Measurements from ENCODE around the gene BRIP1.
"Not testable (repeated sequence)": the region's sequence is repeated elsewhere in the genome, so short reads cannot be mapped to it uniquely, and the experiment has no call there.

BRIP1 gene

DNA sequence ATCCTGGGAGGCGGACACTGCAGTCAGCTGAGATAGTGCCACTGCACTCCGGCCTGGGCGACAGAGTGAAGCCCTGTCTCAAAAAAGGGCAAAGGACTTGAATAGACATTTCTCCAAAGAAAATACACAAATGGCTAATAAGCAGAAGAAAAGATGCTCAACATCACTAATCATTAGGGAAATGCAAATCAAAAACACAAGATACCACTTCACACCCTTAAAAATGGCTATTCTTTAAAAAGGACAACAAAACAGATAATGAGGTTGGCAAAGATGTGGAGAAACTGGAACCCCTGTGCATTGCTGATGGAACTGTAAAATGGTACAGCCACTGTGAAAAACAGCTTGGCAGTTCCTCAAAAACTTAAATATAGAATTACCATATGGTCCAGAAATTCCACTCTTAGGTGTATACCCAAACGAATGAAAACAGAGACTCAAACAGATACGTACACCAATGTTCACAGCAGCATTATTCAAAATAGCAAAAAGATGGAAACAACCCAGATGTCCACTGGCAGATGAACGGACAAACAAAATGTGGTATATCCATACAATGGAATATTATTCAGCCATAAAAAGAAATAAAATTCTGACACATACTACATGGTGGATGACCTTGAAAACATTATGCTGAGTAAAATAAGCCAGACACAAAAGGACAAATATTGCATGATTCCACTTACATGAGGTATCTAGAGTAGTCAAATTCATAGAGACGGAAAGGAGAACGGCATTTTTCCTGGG, 35.5 kb downstream of the BRIP1 start:
- DNase-seq (ENCODE audit: low spot score), result no peak

DNA sequence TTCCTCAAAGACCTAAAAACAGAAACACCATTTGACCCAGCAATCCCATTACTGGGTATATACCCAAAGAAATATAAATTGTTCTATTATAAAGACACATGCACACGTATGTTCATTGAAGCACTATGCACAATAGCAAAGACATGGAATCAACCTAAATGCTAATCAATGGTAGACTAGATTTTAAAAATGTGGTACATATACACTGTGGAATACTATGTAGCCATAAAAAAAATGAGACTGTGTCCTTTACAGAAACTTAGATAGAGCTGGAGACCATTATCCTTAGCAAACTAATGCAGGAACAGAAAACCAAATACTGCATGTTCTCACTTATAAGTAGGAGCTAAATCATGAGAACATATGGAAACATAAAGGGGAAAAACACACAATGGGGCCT, 36.5 kb downstream of the BRIP1 start:
- DNase-seq (ENCODE audit: low spot score), result not testable (repeated sequence)

DNA sequence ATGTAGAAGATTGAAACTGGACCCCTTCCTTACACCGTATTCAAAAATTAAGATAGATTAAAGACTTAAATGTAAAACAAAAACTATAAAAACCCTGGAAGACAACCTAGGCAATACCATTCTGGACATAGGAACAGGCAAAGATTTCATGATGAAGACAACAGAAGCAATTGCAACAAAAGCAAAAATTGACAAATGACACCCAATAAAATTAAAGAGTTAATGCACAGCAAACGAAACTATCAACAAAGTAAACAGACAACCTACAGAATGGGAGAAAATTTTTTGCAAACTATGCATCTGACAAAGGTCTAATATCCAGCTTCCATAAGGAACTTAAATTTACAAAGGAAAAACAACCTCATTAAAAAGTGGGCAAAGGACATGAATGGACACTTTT, 37.1 kb downstream of the BRIP1 start:
- DNase-seq (ENCODE audit: low spot score), result not testable (repeated sequence)

DNA sequence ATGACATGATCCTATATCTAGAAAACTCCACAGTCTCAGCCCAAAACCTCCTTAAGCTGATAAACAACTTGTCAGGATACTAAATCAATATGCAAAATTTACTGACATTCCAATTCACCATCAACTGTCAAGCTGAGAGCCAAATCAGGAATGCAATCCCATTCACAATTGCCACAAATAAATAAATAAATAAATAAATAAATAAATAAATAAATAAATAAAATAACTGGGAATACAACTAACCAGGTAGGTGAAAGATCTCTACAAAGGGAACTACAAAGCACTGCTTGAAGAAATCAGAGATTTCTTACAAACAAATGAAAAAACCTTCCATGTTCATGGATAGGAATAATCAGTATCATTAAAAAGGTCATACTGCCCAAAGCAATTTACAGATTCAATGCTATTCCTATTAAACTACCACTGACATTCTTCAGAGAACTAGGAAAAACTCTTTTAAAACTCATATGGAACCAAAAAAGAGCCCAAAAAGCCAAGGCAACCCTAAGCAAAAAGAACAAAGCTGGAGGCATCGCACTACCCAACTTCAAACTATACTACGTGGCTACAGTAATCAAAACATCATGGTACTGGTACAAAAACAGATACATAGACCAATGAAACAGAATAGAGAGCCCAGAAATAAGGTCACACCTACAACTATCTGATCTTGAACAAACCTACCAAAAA, 37.7 kb downstream of the BRIP1 start:
- no peak for DNase-seq (ENCODE audit: low spot score)

DNA sequence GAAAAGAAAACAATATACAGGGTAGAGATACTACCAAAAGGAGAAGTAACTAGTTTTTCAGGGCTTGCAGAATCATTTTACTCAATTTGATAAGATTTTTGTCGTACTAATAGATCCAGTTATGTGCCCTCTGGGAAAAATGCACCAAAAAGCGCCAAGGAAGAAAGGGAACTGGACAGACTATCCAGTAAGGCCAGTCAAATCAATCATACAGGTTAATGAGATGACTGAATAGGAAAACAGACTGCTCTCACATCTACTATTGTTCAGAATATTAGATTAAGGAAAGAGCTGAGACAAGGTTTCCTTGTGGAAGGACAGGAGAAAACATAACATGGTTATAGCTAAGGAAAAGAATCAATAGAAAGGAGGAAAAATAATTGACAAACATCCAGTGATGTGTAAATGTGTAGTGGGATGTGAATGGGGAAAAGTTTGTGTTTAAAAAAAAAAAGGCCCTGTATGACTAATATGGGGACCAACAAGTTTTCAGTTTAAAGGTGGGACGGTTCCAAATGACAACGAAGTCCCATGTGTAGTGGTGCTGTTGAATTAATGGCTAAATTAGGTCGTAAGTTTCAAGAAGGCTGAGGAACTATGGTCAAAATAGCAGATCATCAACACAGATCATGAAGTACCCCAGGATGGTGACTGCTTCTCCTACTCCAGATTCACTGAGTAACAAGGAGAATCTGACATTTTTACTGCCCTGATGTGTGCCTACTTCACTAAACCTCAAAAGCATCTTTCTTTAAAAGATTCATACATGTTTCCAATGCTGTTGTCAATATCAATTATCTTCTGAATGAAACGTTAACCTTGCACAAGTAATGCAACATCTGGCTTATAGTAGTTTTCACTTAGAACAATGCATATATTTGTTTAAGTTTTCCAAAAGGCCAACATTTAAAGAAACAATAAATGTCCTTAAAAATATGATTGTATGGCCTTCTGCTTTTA, 40.7 kb downstream of the BRIP1 start:
- DNase-seq (ENCODE audit: low spot score), result no peak

DNA sequence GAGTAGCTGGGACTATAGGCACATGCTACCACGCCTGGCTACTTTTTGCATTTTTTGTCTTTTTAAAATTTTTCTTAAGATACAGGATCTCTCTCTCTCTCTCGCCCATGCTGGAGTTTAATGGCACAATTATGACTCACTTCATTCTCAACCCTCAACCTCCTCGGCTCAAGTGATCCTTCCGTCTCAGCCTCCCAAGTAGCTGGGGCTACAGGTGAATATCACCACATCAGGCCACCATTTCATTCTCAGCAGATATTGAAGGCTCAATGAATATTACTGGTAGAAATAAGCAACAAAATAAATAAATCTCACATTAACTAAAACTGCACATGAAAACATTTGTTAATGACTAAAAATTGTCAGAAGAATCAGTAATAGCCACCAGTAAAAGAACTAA, 41.7 kb downstream of the BRIP1 start:
- DNase-seq (ENCODE audit: low spot score), result no peak

DNA sequence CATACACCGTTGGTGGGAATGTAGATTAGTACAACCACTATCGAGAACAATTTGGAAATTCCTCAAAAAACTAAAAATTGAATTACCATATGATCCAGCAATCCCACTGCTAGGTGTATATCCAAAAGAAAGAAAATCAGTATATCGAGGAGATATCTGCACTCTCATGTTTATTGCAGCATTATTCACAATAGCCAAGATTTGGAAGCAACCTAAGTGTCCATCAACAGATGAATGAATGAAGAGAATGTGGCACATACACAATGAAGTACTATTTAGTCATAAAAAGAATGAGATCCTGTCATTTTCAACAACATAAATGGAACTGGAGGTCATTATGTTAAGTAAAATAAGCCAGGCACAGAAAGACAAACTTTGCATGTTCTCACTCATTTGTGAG, 44.1 kb downstream of the BRIP1 start:
- not testable (repeated sequence) for DNase-seq (ENCODE audit: low spot score)

DNA sequence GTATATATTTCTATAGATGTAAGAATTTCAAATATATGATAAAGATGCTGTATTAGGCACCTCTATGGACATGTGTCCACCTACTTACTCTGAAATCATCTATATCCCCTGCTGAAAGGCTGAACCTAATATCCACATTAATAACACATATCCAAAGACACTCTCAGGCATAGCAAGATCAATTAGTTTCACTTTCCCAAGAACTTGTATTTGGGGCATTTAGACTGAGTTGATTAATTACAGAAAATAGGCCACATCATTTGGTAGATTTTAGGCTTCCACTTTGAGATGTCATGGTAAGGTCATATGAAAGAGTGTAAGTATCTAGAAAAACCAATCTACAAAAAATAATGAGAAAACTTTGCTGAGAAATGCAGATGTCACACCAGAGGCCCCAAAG, 45.1 kb downstream of the BRIP1 start:
- DNase-seq (ENCODE audit: low spot score), result no peak

DNA sequence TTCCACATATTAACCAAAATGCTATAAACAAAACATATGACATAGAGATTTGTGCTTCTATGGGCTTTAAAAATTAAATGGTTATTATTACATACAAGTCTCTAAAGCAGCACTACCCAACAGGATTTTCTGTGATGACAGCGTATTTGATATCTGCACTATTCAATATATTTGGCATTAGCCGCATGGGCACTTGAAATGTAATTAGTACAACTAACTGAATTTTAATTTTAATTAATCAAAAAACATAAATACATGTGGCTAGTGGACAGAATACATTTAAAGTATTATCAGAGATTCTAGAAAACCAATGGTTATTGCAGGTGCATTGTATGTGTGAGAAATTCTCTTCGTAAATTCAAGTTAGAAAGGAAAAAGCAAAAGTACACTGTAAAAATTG, 45.9 kb downstream of the BRIP1 start:
- DNase-seq (ENCODE audit: low spot score), result no peak

DNA sequence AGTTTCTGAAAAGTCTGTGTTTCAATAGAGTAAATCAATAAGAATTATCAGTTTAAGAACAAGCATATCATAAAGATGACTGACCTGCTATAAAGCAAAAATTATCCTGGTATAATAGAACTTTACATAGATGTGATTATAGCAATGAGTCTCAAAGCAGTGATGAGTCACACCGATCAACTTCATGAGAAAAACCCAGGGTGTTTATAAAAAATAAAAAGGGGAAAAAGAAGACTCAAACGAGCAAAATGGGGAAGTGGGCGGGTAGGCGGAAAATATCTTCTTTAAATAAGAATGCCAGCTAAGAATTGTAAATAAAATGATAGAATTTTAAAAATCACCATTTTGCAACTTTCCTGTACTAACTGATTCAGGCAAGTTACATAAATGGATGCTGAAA, 46.8 kb downstream of the BRIP1 start:
- DNase-seq (ENCODE audit: low spot score), result no peak

DNA sequence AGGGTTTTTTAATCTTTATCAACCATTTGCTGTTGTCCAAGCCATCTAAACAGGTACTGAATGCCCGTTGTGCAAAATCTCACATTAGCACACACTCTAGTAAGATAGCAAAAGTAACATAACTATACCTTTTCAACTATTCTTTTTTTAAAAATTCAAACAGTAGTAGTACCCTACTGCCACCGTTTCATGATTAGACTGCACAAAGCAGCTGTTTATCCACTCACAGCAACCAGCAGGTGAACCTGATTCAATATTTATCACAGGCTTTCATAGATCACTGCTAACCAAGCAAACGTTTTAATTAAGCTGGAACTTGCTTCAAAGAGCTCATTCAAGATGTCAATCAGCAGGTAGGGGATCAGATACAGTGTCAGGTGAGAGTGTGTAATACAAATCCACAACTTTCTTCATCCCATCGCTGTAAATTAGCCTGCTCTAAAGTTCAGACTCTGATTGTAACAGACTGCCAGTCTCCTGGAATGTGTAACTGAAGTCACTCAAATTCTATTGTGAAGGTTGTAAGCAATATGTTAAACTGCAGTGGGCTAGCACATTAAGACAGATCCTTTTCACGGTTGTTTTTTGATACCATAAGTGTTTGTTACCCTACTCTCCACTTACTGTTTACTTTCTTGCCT, 47.3 kb downstream of the BRIP1 start:
- no peak for DNase-seq (ENCODE audit: low spot score)

DNA sequence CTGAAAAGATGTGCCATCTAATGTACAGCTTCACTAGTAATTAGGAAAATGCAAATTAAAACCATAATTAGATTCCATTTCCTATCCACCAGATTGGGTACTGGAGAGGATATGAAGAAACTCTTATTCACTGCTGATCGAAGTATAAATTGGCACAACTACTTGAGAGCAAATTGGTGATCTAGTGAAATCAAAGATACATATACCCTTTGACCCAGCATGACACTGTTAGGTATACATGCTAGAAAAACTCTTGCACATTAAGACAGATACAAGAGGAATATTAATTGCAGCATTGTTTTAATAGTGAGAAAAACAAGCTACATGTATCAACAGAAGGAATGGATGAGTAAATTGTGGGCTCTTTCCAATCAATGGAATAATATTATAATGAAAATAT, 48.8 kb downstream of the BRIP1 start:
- DNase-seq (ENCODE audit: low spot score), result no peak

DNA sequence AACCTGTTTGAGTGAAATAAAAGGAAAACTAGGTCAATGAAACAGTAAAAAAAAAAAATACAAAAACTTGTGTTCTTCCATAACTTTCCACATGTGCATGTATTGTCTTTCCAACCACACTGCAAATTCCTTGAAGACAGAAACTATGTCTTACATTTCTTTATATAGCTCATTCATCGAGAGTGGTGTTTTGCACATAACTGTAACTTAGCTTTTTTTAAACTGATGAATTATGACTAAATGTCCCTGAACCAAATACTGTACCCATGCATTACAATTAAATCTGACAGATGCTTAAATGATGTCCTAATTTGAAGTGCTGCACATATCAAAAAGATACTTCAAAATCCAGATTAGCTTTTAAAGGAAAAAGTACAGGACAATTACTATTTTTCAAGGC, 50.1 kb downstream of the BRIP1 start:
- DNase-seq (ENCODE audit: low spot score), result peak; percentile 9

DNA sequence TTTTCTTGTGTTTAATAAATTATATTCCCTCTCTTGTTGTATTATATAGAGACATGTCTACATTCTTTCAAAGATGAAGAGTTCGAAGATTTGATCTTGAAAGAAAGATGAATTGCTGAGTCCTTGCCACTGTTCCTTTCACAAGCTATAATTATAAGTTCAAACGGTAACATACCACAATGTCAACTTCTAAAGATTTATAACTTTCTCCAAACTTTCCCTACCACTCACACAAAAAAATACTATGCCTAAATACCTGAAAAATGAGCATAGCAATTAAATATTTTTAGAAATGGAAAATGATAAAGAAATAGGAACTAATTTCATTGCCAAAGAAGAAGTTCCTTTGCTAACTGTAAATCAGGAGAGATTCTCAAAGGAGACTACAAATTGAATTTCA, 50.6 kb downstream of the BRIP1 start:
- DNase-seq (ENCODE audit: low spot score), result no peak

DNA sequence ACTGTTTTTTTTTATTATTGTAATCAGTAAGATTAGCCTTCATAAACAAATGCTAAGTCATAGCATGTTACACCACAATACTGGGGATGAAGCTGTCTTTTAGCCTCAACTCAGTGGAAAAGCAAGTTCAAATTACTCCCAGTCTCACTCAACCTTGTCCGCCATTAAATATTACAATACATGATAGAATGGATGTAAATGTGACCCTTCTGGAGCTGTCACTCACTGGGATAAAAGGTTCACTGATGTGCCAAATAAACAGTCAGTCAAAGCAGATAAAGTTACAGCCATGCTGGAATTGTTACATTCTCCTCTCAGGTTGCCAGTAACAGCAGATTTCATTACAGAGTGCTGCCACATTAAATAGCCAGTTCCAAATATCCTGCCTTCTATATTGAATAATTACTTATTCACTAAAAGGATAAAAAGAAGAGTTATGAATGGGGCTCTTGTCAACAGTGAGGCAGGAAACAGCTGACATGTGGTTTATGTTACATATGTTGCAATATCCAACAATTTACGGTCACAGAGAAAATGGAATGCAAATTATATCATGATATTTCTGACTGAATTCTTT, 53.4 kb downstream of the BRIP1 start:
- DNase-seq (ENCODE audit: low spot score), result peak; percentile 50

DNA sequence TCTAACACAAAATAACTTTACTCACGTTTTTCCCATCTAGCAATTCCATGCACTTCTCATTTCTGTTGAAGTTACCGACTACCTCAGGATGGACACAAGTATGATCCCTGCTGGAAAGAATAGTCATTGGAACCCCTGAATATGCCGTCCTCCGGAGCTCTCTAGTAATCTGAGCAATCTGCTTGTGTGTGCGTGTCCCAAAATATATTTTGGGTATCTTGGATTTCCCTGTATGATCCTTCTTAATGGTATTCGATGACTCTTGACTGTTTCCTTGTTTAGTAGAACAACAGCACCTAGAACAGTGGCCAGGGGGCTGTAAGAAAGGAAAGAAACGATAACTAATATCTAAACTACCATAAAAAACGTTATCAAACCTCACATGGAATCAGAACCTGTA, 54.9 kb downstream of the BRIP1 start:
- DNase-seq (ENCODE audit: low spot score), result no peak

DNA sequence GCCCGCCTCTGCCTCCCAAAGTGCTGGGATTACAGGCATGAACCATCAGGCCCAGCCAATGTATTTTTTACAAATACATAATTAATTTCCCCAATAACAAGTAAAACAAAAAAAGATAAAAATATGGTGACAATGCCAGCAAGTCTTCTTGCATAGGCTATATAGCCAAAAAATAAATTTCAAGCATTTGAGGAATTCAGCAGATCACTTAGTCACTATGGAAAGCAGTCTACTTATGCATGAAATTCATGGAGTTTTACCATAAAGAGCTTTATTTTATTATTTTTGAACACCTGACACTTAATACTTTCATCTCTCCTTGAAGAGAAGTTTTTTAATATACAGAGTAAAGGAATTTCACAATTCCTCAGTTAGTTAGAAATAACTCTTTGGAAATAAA, 56.4 kb downstream of the BRIP1 start:
- no peak for DNase-seq (ENCODE audit: low spot score)

DNA sequence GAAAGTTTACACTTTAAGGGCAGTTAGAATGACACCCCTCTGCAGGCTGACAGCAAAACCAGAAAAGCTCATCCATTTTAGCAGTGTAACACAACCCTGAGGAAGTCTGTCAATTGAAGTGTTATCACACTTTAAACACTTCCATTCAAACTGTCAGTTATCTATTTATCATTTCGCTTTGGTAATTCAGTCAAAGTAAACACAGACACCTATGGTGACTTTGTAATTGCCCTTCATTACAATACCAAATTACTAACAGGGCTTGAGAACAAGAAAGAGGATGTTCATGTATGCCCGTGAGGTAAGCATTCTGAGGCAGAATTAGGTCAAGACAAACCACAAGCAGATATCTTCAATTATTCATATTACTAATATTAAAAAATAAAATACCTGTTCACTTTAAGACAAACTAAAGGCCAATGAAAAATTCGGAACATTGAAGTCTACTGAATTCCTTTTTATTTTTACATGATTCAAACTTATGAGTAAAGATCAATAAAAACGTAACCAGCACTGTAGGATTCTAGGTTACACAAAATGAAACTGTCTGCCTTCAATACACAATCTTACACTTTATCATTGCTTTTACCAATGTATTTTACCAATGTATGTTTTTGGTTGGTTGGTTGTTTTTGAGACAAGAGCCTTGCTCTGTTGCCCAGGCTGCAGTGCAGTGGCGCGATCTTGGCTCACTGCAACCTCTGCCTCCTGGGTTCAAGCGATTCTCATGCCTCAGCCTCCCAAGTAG, 57.1 kb downstream of the BRIP1 start:
- no peak for DNase-seq (ENCODE audit: low spot score)

DNA sequence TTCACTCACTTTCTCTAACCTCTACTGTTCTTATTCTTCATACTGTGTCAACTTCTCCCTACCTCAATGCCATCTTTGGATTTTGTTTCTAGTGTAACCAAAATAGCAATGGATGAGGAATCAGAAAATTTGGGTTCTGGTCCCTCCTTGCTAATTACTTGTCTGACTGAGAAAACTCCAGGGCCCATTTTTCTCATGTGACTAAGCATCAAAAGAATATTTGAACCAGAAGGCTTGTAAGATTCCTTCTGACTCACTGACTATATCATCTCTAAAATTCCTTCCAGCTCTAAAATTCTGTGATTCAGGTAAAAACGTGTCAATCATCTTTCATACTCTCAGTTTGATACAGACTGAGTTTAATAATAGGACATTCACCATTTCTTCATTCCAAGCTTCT, 57.9 kb downstream of the BRIP1 start:
- peak; percentile 39 for DNase-seq (ENCODE audit: low spot score)

DNA sequence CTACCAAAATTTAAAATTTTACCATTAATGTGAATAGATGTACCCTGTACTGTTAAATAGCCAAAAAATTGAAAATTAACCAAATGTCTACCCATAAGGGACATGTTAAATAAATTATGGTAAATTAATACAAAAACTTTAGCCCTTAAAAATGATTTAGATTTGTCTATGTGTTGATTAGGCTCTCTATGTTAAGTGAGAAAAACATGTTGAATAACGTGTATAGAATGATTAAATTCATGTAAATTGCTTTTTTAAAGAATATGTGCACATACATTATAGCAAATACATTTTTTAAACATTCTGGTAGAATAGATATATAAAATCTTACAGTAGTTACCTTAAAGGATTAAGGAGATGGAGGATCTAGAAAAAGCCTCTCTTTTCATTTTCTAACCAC, 59.5 kb downstream of the BRIP1 start:
- DNase-seq (ENCODE audit: low spot score), result no peak

DNA sequence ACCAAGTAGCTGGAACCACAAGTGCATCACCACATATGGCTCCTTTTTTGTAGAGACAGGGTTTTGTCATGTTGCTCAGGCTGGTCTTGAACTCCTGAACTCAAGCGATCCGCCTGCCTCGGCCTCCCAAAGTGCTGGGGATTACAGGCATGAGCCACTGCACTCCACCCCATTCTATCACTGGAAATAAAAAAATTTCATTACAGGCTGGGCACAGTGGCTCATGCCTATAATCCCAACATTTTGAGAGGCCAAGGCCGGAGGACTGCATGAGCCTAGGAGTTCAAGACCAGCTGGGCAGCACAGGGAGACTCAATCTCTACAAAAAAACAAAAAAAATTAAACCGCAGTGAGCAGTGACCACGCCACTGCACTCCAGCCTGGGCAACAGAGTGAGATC, 60.1 kb downstream of the BRIP1 start:
- no peak for DNase-seq (ENCODE audit: low spot score)

All from GM03348 (cell line).